Chondrocyte (in vitro differentiated cells): ENCODE measurements around the gene MX1. TPM values are rescaled to one million over a fixed set of nuclear protein-coding genes. Genes with fewer than 3 reads are reported as not detected.

Experiments
- DNase-seq: peaks from one replicate; pipeline ENCODE4 v3.0.0; 2021; ENCODE audit warnings: mixed read lengths, low spot score
- H3K27ac Mint-ChIP-seq: one replicate; pipeline ENCODE4 v1.8.0; 2021; ENCODE audit warnings: mild to moderate bottlenecking, moderate library complexity, mixed read lengths; ENCODE audit not compliant: unreplicated experiment
- H3K27me3 Mint-ChIP-seq: 2 replicates; pipeline ENCODE4 v1.8.0; 2021; ENCODE audit warnings: low read depth, mixed read lengths
- H3K36me3 Mint-ChIP-seq: 2 replicates; pipeline ENCODE4 v1.8.0; 2021; ENCODE audit warnings: low read depth, mixed read lengths
- H3K4me1 Mint-ChIP-seq: 2 replicates; pipeline ENCODE4 v1.8.0; 2021; ENCODE audit warnings: low read depth, mild to moderate bottlenecking, mixed read lengths
- H3K4me3 Mint-ChIP-seq: one replicate; pipeline ENCODE4 v1.8.0; 2021; ENCODE audit warnings: mild to moderate bottlenecking, moderate library complexity, mixed read lengths; ENCODE audit not compliant: unreplicated experiment
- H3K9me3 Mint-ChIP-seq: 2 replicates; pipeline ENCODE4 v1.8.0; 2021; ENCODE audit warnings: low read depth, mixed read lengths
- total RNA-seq: library from RNA; stranded (reverse); gene quantifications from 3 replicates; pipeline ENCODE4 v1.2.1, GENCODE V29; 2021
- TF ChIP-seq, protein P1 (sequence below): fragments of 200-600 bp; sonication (generic); IDR thresholded peaks from 2 replicates; pipeline ENCODE4 v1.5.0; 2021; ENCODE audit warnings: antibody characterized with exemption, mild to moderate bottlenecking, moderate library complexity

MX1 gene
- total RNA-seq, 1 donor from 2014 or later: 1.2 TPM

DNA sequence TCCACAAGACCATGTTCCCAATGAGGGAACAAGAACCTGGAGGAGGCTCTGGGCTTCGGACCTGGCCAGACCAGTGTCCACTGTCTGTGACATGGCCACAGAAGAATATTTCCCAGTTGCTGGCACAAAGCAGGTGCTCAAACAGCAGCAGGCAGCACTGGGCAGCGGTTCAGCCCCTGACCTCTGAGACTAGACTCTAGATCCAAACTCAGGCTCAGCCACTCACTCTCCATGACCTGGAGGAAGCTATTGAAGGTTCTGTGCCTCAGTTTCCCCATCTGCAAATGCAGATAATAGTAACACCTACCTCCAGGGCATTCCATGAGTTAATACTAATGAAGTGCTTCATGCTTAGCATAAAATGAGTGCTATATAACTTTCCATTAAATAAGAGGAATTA, 73.9 kb downstream of the MX1 start:
- TF ChIP-seq, protein P1, sequence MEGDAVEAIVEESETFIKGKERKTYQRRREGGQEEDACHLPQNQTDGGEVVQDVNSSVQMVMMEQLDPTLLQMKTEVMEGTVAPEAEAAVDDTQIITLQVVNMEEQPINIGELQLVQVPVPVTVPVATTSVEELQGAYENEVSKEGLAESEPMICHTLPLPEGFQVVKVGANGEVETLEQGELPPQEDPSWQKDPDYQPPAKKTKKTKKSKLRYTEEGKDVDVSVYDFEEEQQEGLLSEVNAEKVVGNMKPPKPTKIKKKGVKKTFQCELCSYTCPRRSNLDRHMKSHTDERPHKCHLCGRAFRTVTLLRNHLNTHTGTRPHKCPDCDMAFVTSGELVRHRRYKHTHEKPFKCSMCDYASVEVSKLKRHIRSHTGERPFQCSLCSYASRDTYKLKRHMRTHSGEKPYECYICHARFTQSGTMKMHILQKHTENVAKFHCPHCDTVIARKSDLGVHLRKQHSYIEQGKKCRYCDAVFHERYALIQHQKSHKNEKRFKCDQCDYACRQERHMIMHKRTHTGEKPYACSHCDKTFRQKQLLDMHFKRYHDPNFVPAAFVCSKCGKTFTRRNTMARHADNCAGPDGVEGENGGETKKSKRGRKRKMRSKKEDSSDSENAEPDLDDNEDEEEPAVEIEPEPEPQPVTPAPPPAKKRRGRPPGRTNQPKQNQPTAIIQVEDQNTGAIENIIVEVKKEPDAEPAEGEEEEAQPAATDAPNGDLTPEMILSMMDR: no peak
- Mint-ChIP-seq H3K36me3 (no peaks in the 10 kb centered on the region), H3K4me3 (no peak overlapping the region), H3K27me3 (peaks cover 43% of the 10 kb centered on the region), H3K9me3 (no peaks in the 10 kb centered on the region), H3K4me1 (no peaks in the 10 kb centered on the region), H3K27ac (no peak overlapping the region)
- no peak for DNase-seq

DNA sequence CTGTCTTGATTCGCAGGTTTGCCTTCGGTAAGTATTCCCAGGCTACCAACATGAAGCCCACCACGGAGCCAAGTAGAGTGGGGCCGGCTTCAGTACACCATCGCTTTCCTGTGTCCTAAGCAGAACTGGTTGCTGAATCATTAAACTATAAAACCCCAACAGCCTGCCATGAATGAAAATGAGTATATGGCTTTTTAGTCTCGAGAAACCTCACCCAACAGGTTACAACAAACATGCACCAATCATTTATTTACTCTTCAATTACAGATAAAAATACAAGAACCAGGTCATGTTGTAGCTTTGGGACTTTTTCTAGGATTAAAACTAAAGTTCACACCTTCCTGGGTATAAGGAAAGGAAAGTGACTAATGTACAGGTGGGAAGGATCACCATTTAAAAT, 74.3 kb downstream of the MX1 start:
- Mint-ChIP-seq H3K4me1 (no peaks in the 10 kb centered on the region), H3K4me3 (no peak overlapping the region)

DNA sequence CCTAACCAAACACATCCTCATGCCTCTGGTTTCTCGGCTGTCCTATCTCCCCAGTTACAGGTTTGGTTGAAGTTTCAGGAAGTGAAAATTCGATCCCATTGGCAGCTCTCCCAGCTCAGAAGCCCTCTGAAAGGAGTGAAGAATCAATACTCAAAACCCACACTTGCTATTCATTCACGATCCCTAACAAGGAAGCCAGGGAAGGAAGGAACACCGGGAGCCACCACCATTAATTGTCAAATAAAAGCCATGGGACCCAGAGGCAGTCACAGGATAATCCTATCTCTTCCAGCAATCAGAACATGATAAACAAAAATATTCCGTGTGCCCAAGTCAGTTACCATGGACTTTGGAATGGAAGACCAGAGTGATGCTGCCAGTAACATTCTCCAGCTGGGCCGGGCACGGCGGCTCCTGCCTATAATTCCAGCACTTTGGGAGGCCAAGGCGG, 74.9 kb downstream of the MX1 start:
- H3K4me1 Mint-ChIP-seq: no peaks in the 10 kb centered on the region
- TF ChIP-seq, protein P1: no peak
- H3K9me3 Mint-ChIP-seq: no peaks in the 10 kb centered on the region
- DNase-seq: no peak
- H3K27me3 Mint-ChIP-seq: peaks cover 48% of the 10 kb centered on the region
- H3K36me3 Mint-ChIP-seq: no peaks in the 10 kb centered on the region
- no peak overlapping the region for H3K27ac Mint-ChIP-seq
- no peak overlapping the region for H3K4me3 Mint-ChIP-seq

More for the DNA sequence above, 74.3 kb downstream of the MX1 start:
- DNase-seq: no peak
- Mint-ChIP-seq H3K27ac (no peak overlapping the region), H3K9me3 (no peaks in the 10 kb centered on the region), H3K36me3 (no peaks in the 10 kb centered on the region), H3K27me3 (peaks cover 44% of the 10 kb centered on the region)
- TF ChIP-seq, protein P1: no peak

DNA sequence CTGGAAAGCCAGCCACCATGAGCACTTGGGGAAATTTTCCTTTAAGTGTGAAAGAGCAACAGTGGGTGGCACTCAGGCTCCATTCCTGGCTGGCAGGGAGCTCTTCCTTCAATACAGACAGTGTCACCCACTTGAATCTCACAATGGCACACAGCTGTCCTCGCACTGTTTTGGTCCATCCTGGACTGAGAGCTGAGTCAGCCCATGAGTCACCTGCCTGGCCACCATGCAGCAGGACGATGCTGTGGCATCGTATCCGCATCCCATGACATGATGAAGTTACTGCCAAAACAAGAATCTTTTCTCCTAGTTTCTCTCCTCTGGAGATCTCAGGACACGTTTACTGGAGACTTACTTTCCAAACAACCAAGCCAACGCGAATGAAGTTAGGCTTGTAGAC, 75.9 kb downstream of the MX1 start:
- no peaks in the 10 kb centered on the region for H3K36me3 Mint-ChIP-seq
- TF ChIP-seq, protein P1: no peak

DNA sequence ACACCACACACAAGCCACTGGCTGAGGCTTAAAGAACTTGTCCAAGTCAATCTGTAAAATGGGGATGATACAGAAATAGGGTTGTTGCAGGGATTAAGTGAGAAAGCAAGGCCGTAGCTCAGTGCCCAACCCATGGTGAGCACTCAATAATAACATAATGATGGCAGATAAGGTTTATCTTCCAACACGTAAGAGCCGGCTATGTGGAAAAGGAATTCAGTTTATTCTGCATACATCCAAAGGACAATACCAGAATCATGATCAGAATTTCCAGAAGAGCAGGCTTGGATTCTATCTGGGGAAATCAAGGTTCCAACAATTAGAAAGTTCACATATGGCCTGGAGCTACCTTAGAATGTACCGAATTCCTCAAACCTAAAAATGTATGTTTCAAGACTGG, 77.3 kb downstream of the MX1 start:
- peaks cover 8% of the 10 kb centered on the region for H3K4me1 Mint-ChIP-seq

More for the DNA sequence above, 75.9 kb downstream of the MX1 start:
- Mint-ChIP-seq H3K4me1 (peaks cover 4% of the 10 kb centered on the region), H3K27ac (no peak overlapping the region), H3K4me3 (no peak overlapping the region), H3K27me3 (peaks cover 55% of the 10 kb centered on the region), H3K9me3 (no peaks in the 10 kb centered on the region)
- DNase-seq: no peak

More for the DNA sequence above, 77.3 kb downstream of the MX1 start:
- TF ChIP-seq, protein P1: no peak
- Mint-ChIP-seq H3K27me3 (peaks cover 56% of the 10 kb centered on the region), H3K27ac (no peak overlapping the region), H3K9me3 (no peaks in the 10 kb centered on the region), H3K36me3 (no peaks in the 10 kb centered on the region), H3K4me3 (no peak overlapping the region)
- no peak for DNase-seq
